Measurements from ENCODE around the gene LRP3.

The LRP3 gene

DNA sequence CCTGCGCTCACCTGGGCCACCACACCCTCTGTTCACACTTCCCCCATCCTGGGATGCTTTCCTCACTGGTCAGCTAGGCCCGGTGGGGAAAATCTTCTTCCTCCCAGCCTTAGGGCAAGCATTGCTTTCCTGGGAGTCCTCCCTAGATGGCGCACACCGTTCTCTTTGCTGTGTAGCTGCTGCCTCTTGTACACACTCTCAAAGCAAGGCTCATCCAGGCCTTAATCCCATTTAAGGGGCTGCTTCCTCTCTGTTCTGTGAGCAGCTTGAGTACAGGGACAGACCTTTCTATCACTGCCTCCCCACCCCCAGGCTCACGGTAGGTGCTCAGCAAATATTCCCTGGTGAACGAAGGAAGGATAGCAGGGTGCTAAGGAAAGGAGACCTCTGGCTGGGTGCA lies 20.5 kb downstream of the LRP3 start:
- Histone ChIP-seq H3K4me1 (ENCODE audit: control insufficient read depth, insufficient read depth, low read depth, low read length) (peaks cover 4% of the 10 kb centered on the region), H3K36me3 (ENCODE audit: control insufficient read depth in 1 of 2, insufficient read depth in 2 of 2, low read depth in 1 of 2, low read length in 2 of 2) (no peaks in the 10 kb centered on the region), H3K9ac (ENCODE audit: low read length) (no peak overlapping the region), H3K23ac (ENCODE audit: low read length in 2 of 2) (no peak overlapping the region), H3K14ac (ENCODE audit: low read length in 2 of 2) (no peak overlapping the region), H2BK120ac (ENCODE audit: low read depth, low read length) (no peak overlapping the region), H3K4me2 (ENCODE audit: low read length, poor library complexity, severe bottlenecking) (no peak overlapping the region), H4K91ac (ENCODE audit: low read length) (no peak overlapping the region), H3K27me3 (ENCODE audit: control insufficient read depth in 1 of 2, insufficient read depth in 1 of 2, low read length in 2 of 2) (peaks cover 7 to 34% of the 10 kb centered on the region in 2 experiments), H3K9me3 (ENCODE audit: control insufficient read depth, low read length) (no peaks in the 10 kb centered on the region), H2BK15ac (ENCODE audit: low read depth, poor library complexity, severe bottlenecking) (no peak overlapping the region), H3K4me3 (ENCODE audit: insufficient read depth in 1 of 2, low read depth in 1 of 2, low read length in 2 of 2) (no peak overlapping the region), H3K4ac (ENCODE audit: low read depth in 1 of 2, low read length in 2 of 2) (no peak overlapping the region), H2AFZ (ENCODE audit: low read depth, low read length) (no peak overlapping the region), H2AK5ac (ENCODE audit: low read length, severe bottlenecking) (no peak overlapping the region), H3K79me1 (replicated peaks; ENCODE audit: low read length, poor library complexity, severe bottlenecking) (no peaks in the 10 kb centered on the region), H3K18ac (ENCODE audit: low read depth in 1 of 2, low read length in 2 of 2) (no peak overlapping the region), H2BK5ac (ENCODE audit: low read depth, low read length, poor library complexity, severe bottlenecking) (no peak overlapping the region), H2BK12ac (ENCODE audit: low read length in 2 of 2) (no peak overlapping the region), H3K27ac (ENCODE audit: low read length, poor library complexity, severe bottlenecking) (no peak overlapping the region), H4K8ac (ENCODE audit: low read length) (no peak overlapping the region)
- WGBS = 60% methylated on average over 6 of the region's 6 CpGs
- DNase-seq = peak; percentile 34

DNA sequence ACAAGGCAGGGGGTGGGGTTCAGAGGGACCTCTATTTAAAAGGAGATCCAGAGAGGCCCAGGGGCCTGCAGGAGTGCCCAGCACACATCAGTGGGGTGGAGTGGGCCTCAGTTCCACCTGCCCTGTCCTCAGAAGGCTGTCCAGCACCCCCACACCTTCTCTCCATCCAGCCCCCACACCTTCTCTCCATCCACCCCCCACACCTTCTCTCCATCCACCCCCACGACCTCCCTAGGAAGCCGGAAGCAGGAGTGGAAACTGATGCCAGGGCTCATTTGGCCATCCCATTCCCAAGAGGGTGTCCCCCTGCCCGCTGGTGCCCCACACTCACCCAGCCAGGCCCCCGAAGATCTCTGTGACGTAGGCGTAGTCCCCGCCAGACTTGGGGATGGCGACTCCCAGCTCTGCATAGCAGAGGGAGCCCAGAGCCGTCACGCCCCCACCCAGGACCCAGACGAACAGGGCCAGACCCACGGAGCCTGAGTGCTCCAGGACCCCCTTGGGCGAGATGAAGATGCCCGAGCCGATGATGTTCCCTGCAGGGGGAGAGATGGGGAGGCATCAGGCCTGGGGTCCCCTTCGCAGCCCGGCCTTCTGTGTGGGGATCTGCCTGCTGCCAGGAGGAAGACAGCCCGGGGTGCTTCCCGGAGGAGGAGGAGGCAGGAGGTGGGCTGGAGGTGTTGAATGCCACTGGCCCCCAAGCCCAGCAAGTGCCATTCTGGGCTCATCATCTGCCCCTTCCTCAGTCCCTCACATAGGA lies 21.5 kb downstream of the LRP3 start:
- no peaks in the 10 kb centered on the region for H3K9me3 ChIP-seq (ENCODE audit: control insufficient read depth, low read length)
- H3K9ac ChIP-seq (ENCODE audit: low read length) = no peak overlapping the region
- H3K4me1 ChIP-seq (ENCODE audit: control insufficient read depth, insufficient read depth, low read depth, low read length) = peaks cover 4% of the 10 kb centered on the region
- H2BK5ac ChIP-seq (ENCODE audit: low read depth, low read length, poor library complexity, severe bottlenecking) = no peak overlapping the region
- no peak overlapping the region for H3K14ac ChIP-seq (ENCODE audit: low read length in 2 of 2)
- no peak overlapping the region for H2BK12ac ChIP-seq (ENCODE audit: low read length in 2 of 2)
- no peak overlapping the region for H2BK15ac ChIP-seq (ENCODE audit: low read depth, poor library complexity, severe bottlenecking)
- 92% methylated on average over 18 of the region's 19 CpGs for WGBS
- H3K27ac ChIP-seq (ENCODE audit: low read length, poor library complexity, severe bottlenecking) = no peak overlapping the region
- H3K18ac ChIP-seq (ENCODE audit: low read depth in 1 of 2, low read length in 2 of 2) = no peak overlapping the region
- no peak overlapping the region for H2AFZ ChIP-seq (ENCODE audit: low read depth, low read length)
- no peak overlapping the region for H2AK5ac ChIP-seq (ENCODE audit: low read length, severe bottlenecking)
- H4K91ac ChIP-seq (ENCODE audit: low read length) = no peak overlapping the region
- H4K8ac ChIP-seq (ENCODE audit: low read length) = no peak overlapping the region
- H3K79me1 ChIP-seq (replicated peaks; ENCODE audit: low read length, poor library complexity, severe bottlenecking) = no peaks in the 10 kb centered on the region
- H3K4ac ChIP-seq (ENCODE audit: low read depth in 1 of 2, low read length in 2 of 2) = no peak overlapping the region
- H3K27me3 ChIP-seq (ENCODE audit: control insufficient read depth in 1 of 2, insufficient read depth in 1 of 2, low read length in 2 of 2) = peaks cover 13 to 44% of the 10 kb centered on the region in 2 experiments
- DNase-seq = no peak
- H3K36me3 ChIP-seq (ENCODE audit: control insufficient read depth in 1 of 2, insufficient read depth in 2 of 2, low read depth in 1 of 2, low read length in 2 of 2) = no peaks in the 10 kb centered on the region
- H2BK120ac ChIP-seq (ENCODE audit: low read depth, low read length) = no peak overlapping the region
- no peak overlapping the region for H3K4me2 ChIP-seq (ENCODE audit: low read length, poor library complexity, severe bottlenecking)
- H3K4me3 ChIP-seq (ENCODE audit: insufficient read depth in 1 of 2, low read depth in 1 of 2, low read length in 2 of 2) = no peak overlapping the region
- H3K23ac ChIP-seq (ENCODE audit: low read length in 2 of 2) = no peak overlapping the region

DNA sequence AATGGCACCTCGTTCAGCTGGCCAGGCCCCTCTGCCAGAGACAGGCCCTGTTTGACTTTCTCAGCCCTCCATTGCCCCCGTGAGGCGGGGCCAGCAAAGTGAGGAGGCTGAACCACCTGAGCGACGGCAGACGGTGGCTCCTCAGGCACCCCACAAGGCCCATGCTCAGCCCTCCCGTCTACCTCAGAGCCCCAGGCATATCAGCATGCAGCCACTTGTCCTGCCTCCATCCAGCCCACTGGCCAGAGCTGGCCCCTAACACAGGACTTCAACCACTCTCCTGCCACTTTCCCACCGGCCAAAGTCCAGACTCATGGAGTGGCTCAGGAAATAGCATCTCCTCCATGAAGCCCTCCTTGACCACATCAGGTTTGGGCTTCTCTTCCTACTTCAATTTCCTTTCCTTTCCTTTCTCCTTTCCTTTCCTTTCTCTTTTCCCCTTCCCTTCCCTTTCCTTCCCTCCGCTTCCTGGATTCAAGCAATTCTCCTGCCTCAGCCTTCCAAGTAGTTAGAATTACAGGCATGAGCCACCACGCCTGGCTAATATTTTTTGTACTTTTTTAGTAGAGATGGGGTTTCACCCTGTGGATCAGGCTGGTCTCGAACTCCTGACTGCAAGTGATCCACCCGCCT lies 22.2 kb downstream of the LRP3 start:
- H3K4me3 ChIP-seq (ENCODE audit: insufficient read depth in 1 of 2, low read depth in 1 of 2, low read length in 2 of 2) = no peak overlapping the region
- WGBS = 62% methylated on average over 12 of the region's 12 CpGs
- no peak overlapping the region for H3K9ac ChIP-seq (ENCODE audit: low read length)
- H3K79me1 ChIP-seq (replicated peaks; ENCODE audit: low read length, poor library complexity, severe bottlenecking) = no peaks in the 10 kb centered on the region
- H2AK5ac ChIP-seq (ENCODE audit: low read length, severe bottlenecking) = no peak overlapping the region
- no peak overlapping the region for H4K8ac ChIP-seq (ENCODE audit: low read length)
- H3K23ac ChIP-seq (ENCODE audit: low read length in 2 of 2) = no peak overlapping the region
- H3K4me2 ChIP-seq (ENCODE audit: low read length, poor library complexity, severe bottlenecking) = no peak overlapping the region
- H3K18ac ChIP-seq (ENCODE audit: low read depth in 1 of 2, low read length in 2 of 2) = no peak overlapping the region
- H4K91ac ChIP-seq (ENCODE audit: low read length) = no peak overlapping the region
- no peaks in the 10 kb centered on the region for H3K9me3 ChIP-seq (ENCODE audit: control insufficient read depth, low read length)
- no peaks in the 10 kb centered on the region for H3K36me3 ChIP-seq (ENCODE audit: control insufficient read depth in 1 of 2, insufficient read depth in 2 of 2, low read depth in 1 of 2, low read length in 2 of 2)
- no peak overlapping the region for H3K27ac ChIP-seq (ENCODE audit: low read length, poor library complexity, severe bottlenecking)
- H2BK15ac ChIP-seq (ENCODE audit: low read depth, poor library complexity, severe bottlenecking) = no peak overlapping the region
- no peak for DNase-seq
- no peak overlapping the region for H3K4ac ChIP-seq (ENCODE audit: low read depth in 1 of 2, low read length in 2 of 2)
- H2BK120ac ChIP-seq (ENCODE audit: low read depth, low read length) = no peak overlapping the region
- H2AFZ ChIP-seq (ENCODE audit: low read depth, low read length) = no peak overlapping the region
- peaks cover 4% of the 10 kb centered on the region for H3K4me1 ChIP-seq (ENCODE audit: control insufficient read depth, insufficient read depth, low read depth, low read length)
- H2BK5ac ChIP-seq (ENCODE audit: low read depth, low read length, poor library complexity, severe bottlenecking) = no peak overlapping the region
- H3K14ac ChIP-seq (ENCODE audit: low read length in 2 of 2) = no peak overlapping the region
- H2BK12ac ChIP-seq (ENCODE audit: low read length in 2 of 2) = no peak overlapping the region
- H3K27me3 ChIP-seq (ENCODE audit: control insufficient read depth in 1 of 2, insufficient read depth in 1 of 2, low read length in 2 of 2) = peaks cover 19 to 50% of the 10 kb centered on the region in 2 experiments

DNA sequence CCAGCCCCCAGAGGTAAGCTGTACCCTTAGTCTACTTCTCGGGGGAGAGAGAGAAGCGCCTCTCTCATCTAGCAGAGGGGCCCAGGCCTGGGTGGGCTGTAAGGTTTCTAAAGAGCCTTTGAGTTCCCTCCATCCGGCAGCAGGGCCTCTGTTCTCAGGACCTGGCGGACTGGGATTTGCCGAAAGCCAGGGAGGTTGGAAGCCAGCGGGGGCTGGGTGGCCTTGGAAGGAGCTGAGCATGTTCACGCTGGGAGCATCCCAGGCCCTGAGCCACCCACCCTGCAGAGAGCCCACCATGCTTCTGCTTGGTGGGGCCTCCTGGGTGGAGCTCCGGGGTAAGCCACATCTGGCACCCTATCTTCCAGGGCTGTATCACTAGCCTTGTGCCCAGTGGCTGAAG lies 23.8 kb downstream of the LRP3 start:
- no peak overlapping the region for H2BK15ac ChIP-seq (ENCODE audit: low read depth, poor library complexity, severe bottlenecking)
- peaks cover 4% of the 10 kb centered on the region for H3K4me1 ChIP-seq (ENCODE audit: control insufficient read depth, insufficient read depth, low read depth, low read length)
- H3K4me3 ChIP-seq (ENCODE audit: insufficient read depth in 1 of 2, low read depth in 1 of 2, low read length in 2 of 2) = no peak overlapping the region
- no peak overlapping the region for H3K14ac ChIP-seq (ENCODE audit: low read length in 2 of 2)
- no peak overlapping the region for H4K8ac ChIP-seq (ENCODE audit: low read length)
- H3K18ac ChIP-seq (ENCODE audit: low read depth in 1 of 2, low read length in 2 of 2) = no peak overlapping the region
- H3K23ac ChIP-seq (ENCODE audit: low read length in 2 of 2) = no peak overlapping the region
- no peak overlapping the region for H4K91ac ChIP-seq (ENCODE audit: low read length)
- no peak overlapping the region for H2AFZ ChIP-seq (ENCODE audit: low read depth, low read length)
- no peak overlapping the region for H2BK5ac ChIP-seq (ENCODE audit: low read depth, low read length, poor library complexity, severe bottlenecking)
- no peaks in the 10 kb centered on the region for H3K9me3 ChIP-seq (ENCODE audit: control insufficient read depth, low read length)
- no peak overlapping the region for H3K4ac ChIP-seq (ENCODE audit: low read depth in 1 of 2, low read length in 2 of 2)
- no peaks in the 10 kb centered on the region for H3K36me3 ChIP-seq (ENCODE audit: control insufficient read depth in 1 of 2, insufficient read depth in 2 of 2, low read depth in 1 of 2, low read length in 2 of 2)
- no peak overlapping the region for H2AK5ac ChIP-seq (ENCODE audit: low read length, severe bottlenecking)
- no peak overlapping the region for H3K27ac ChIP-seq (ENCODE audit: low read length, poor library complexity, severe bottlenecking)
- DNase-seq = no peak
- H3K79me1 ChIP-seq (replicated peaks; ENCODE audit: low read length, poor library complexity, severe bottlenecking) = no peaks in the 10 kb centered on the region
- no peak overlapping the region for H3K4me2 ChIP-seq (ENCODE audit: low read length, poor library complexity, severe bottlenecking)
- H2BK120ac ChIP-seq (ENCODE audit: low read depth, low read length) = no peak overlapping the region
- H3K9ac ChIP-seq (ENCODE audit: low read length) = no peak overlapping the region
- no peak overlapping the region for H2BK12ac ChIP-seq (ENCODE audit: low read length in 2 of 2)
- WGBS = 86% methylated on average over 8 of the region's 8 CpGs
- peaks cover 28 to 60% of the 10 kb centered on the region in 2 experiments for H3K27me3 ChIP-seq (ENCODE audit: control insufficient read depth in 1 of 2, insufficient read depth in 1 of 2, low read length in 2 of 2)

Data from mesenchymal stem cell (in vitro differentiated cells and primary cell).